Mammary epithelial cell (primary cell): ENCODE data around the gene TMEM138.

Source experiments
- EZH2 ChIP-seq: IDR thresholded peaks from 2 replicates; pipeline ENCODE4 v1.6.1; 2012; ENCODE audit warnings: low read length, inconsistent platforms, borderline replicate concordance
- TF ChIP-seq, protein P1 (sequence below), 2 donors: IDR thresholded peaks in 1 of 2; conservative IDR thresholded peaks in 1 of 2; 2 replicates each; pipeline ENCODE4 v1.5.1; 2011 to 2012; ENCODE audit warnings: inconsistent platforms in 2 of 2, low read length in 2 of 2, mild to moderate bottlenecking in 2 of 2, control low read depth in 1 of 2, low read depth in 1 of 2; ENCODE audit not compliant: insufficient read depth in 1 of 2; ENCODE audit errors: extremely low read depth in 1 of 2

DNA sequence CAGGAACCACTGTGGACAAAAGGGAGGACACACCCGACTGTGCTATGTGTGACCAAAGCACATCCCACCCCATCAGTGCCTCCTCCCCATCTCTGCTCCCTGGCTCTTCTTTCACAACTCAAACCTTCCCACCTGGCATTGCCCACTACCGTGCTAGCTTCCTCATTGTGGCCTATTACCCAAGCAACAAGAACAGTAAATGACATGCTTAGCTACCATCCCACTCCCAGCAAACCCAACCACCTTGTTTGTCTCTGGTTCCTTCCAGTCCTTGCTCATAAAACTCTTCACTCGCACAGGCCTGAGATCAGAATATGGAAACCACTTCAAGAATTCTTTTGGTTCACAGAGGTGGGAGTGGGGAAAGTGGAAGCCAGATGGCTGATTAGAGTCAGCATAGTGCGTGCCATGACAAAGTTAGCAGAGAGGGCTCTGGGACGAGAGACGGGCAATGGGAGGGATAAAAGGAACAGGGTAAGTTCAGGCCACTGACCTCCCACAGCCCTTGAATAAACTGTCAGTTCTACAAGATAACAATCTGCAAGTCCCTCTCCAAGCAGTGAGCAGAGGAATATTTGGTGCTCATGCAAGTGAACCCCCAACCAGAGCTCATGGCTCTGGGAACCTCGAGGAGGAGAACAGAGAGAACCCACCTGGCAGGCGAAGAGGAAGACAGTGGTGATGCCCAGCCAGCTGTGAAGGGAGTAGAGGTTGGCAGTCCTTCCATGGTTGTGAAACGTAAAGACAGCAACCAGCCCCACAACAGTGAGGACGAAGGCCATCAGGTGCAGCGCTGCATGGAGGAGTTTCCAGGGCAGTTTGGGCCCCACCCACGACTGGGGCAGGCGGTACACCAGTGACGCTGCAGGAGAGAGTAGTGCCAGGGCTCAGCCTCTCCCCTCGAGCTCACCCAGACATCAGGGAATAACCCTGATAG lies 8.8 kb upstream of the TMEM138 start:
- TF ChIP-seq, protein P1, sequence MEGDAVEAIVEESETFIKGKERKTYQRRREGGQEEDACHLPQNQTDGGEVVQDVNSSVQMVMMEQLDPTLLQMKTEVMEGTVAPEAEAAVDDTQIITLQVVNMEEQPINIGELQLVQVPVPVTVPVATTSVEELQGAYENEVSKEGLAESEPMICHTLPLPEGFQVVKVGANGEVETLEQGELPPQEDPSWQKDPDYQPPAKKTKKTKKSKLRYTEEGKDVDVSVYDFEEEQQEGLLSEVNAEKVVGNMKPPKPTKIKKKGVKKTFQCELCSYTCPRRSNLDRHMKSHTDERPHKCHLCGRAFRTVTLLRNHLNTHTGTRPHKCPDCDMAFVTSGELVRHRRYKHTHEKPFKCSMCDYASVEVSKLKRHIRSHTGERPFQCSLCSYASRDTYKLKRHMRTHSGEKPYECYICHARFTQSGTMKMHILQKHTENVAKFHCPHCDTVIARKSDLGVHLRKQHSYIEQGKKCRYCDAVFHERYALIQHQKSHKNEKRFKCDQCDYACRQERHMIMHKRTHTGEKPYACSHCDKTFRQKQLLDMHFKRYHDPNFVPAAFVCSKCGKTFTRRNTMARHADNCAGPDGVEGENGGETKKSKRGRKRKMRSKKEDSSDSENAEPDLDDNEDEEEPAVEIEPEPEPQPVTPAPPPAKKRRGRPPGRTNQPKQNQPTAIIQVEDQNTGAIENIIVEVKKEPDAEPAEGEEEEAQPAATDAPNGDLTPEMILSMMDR (conservative IDR thresholded peaks at IDR 0.05 in 1 of 2, IDR thresholded peaks at IDR 0.05 in 1 of 2; ENCODE audit: extremely low read depth in 1 of 2, insufficient read depth in 1 of 2, low read depth in 1 of 2, low read length in 2 of 2): no peak
- no peak for TF ChIP-seq EZH2
